NCI-H69 (cell line): ENCODE data around the gene EEFSEC.
A peak's percentile ranks its signal among the peaks of the same experiment; 100 is the strongest.

Experiments
- DNase-seq: peaks from one replicate; lab custom pipeline; 2025; lab: John Stamatoyannopoulos, UW

The EEFSEC gene

DNA sequence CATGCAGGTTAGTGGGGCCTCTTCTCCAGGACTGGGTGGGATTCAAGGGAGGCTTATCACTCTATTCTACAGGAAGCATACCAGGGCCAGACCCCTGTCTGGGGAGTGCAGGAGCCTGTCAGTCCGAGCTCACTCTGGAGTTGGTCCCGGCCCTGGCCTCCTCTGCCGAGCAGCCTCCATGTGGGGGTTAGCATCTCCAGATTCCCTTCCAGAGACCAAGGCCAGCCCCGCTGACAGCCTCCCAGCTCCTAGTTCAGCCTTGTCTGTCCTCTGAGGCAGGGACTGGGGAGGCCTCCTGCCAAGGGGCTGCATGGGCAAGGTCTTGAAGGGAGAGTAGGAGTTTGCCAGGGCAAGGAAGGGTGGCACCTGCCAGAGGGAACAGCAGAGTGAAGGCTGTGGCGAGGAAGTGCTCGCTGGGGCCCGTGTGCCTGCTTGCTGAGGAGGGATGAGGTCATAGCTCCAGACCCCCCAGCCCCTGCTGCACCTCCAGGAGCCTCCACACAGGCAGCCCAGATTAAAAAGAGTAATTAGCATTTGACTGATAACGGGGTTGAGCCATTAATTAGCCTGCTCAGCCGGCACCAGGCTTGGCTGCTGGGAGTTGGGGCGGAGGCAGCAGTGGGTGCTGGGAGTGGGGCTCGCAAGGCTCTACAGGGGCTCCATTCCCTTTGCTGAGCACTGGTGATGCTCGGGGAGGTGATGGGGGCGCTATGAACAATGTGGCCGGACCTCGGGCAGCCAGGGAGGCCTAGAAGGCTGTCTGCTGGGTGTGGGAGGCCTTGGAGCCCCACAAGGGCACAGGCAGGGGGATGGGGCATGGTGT is 259.1 kb downstream of the EEFSEC start:
- no peak for DNase-seq

DNA sequence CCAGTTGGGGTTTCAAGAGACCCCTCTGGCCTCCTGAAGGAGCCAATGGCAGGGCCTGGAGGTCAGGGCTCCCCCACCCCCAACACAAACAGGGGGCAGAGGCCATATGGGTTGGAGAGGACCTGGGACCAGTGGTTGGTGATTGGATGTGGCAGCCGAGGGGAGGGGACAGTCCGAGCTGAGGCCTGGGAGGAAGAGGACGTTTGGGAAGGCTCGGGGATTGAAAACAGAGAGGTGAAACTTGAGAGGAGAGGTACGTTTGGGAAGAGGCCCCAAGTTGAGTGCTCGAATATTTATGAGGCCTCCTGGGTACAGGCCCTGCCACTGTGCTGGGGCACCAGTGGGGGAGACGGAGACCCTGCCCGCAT is 259.7 kb downstream of the EEFSEC start:
- DNase-seq: no peak

DNA sequence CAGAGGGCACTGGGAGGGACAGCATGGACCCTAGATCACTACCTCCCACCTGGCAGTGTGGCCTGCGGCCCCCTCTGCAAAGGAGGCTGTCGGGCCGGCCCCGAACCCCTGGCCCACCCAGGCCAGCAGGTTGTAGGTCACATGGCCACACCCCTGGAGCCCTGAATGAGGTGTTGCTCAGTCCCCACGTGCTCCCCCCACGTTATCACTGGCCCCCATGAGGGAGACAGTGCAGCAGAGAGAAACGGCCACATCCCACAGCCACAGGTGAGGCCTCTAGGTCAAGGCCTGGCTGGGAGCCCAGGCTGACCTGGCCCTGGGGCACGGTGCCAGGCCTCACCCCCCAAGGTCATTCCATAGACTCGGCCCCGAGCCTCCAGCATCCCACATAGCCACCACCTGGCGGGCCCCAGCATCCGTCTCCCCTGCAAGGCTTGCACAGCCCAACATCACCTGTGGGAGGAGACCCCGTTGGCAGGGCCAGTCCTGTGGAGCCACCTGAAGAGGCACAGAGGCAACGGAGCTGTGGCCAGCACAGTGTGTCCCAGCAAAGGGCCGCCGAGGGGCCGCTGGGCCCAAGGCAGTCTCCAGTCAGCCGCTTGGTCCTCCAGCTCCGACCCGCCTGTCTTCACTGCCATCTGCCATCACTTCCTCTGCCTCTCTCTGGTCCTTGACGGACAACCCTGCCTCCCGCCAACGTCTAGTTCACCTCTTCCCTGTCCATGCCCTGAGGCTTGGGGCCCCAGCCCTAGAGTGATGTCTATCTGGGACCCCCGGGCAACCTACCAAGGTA is 260.3 kb downstream of the EEFSEC start:
- no peak for DNase-seq

DNA sequence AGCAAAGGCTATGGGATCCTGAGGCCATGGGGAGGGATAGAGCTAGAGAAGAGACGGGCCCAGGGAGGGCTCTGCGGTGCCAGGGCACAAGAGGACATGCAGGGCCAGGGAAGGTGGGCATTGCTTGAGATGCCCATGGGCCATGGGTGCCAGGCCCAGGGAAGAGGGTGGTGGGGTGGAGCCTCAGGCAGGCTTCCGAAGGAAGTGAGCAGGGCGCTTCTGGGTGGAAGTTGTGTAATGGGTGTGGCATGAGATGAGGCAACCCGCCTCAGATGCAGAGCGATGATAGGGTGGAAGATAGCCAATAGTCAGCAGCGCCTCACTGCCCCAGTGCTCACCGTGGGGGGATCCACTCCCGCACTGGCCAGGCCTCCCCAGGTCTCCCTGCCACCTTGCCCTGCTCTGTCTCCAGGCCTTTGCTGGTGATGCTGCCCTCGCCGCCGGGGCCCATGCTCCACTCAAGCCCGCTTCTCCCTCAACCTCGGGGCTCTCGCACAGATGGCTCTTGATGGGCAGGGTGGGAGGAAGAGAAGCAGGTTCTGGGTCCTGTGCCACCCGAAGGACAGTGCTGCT is 262.0 kb downstream of the EEFSEC start:
- no peak for DNase-seq

DNA sequence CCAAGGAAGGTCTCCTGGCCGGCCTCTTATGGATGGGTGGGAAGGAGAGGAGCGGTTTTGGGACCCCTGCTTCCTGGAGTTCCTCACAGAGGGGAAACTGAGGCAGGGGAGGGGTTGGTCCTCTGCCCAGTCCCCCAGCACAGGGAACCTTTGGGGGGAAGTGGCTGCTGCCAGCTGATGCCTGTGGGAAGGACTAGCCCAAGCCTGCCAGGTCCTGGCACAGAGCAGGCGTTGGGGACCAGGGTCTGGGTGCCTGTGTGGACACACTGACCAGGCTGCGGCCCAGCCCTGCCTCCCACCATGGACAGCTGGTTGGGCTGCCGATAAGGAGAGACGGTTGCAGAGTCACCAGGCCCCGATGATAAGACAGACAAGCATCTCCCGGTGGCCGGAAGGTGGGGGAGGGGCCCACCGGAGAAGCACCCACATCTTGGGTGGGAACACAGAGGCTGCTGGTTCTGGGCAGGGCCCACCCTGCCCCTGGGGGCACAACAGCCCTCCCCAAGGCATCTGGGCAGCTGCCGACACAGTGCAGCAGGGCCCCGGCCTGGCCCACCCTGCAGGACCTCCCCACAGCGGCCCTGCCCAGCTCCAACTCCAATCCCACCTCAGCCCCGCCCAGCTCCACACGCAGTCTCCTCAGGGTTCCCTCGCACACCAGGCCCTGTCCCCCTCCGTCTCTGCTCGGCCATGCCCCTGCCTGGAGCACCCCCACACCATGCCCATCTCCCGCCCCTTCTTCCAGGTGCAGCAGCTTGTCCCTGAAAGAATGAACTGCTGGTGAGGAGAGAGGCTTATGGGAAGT is 262.7 kb downstream of the EEFSEC start:
- DNase-seq: no peak

DNA sequence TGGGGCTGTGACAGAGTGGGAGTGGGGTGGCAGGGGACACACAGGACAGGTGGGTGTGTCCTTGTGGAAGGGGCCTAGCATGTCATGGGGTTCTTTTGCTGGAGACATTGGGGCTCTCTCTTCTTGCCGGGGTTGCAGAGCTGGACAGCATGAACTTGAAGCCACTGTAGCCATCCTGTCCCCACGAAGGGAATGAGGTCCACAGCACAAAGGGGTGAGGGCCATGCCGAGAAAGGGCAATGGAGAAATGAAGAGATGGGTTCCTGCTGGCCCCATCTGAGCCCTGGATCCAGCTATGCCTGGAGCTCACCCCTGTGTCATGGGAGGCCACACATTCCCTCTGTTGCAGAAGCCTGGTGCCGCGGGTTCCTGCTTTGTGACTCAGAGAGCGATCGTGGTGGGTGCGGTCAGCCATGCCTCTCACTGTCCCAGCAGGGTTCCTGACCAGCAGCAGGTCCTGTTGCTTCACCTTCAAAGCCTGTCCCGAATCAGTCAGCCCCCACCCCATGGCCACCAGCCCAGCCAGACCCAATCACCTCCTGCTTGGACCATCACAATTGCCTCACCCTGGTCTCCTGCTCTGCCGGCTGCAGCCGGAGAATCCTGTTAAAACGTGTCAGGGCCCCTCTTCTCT is 263.4 kb downstream of the EEFSEC start:
- DNase-seq: no peak

DNA sequence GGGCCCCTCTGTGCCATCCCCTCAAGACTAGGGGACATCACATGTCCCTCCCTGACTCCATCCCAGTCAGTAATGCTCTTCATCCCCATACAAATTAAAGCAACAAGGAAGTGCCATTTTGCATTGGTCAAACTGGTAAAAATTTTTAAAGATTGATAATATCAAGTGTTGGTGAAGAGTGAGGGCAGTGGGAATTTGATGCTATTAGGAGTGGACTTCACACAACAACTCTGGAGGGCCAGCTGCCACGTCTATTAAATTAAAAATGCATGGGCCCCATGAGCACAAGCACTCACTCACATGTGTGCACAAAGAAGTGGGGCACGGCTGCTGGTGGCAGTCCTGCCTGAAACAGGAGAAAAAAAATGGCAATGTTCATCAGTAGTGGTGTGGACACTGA is 265.6 kb downstream of the EEFSEC start:
- no peak for DNase-seq

DNA sequence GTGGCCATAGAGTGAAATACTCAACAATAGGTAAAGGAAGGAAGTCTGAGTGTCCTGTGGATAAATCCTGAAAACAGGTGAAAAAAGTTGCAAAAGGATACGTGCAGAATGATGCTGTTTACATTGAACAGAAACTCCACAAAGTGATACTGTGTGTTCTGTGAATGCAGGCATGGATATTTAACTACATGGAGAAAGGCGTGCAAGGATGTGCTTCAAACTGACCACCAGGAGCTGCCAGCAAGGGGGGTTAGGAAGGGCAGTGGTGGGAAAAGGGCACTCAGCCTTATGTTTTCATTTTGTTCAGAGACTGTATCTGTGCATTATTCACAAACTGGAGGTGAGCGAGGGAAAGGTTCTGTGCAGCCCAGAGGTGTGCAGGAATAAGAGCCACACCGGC is 266.0 kb downstream of the EEFSEC start:
- no peak for DNase-seq

DNA sequence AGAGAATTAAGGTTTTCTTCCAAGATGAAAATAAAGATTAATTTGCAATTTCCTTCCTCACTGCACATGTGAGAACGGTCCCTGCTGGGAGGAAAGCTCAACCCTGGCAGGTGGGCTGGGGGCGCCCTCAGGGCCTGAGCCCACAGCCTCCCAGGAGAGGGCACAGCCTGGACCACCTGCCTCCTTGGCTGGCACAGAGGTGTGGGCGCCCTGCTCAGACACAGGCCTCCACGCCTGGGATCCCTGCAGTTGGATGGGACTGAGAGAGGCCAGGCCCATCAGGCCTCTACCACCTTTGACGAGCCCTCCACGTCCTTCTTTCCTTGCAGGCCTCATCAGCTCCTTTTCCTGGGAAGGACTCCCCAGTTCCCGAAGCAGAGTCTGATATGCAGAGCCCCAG is 267.0 kb downstream of the EEFSEC start:
- DNase-seq: peak; percentile 12

DNA sequence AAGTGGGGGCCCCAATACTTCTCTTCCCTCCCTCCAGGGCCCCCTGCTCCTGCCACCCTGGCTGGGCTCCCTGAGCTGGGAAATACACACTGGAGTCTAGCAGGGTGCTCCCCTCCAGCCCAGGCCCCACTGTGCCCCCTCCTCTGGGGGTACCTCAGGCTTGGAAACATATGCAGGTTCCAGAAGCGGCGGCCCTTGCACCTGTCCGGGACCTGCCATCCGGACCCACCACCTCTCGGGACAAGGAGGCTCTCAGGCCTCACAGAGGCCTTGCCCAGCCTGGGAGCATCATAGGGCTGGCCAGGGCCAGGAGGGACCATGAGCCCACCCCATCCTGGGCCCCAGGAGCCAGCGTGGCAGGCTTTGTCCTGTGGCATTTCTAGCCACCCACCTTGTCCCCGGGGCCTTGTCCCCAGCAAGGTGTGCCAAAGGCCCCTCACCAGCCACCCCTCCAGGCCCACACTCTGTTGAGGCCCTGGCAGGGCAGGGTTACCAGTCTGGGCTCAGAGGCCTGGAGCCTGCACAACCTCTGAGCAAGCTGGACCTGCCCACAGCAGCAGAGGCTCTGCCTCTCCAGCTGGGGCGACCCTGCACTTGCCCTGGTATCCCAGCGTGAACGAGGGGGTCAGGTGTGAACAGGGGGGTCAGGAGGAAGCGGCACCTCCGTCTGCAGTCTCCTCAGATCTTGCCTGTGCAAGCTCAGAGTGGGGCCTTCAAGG is 267.6 kb downstream of the EEFSEC start:
- no peak for DNase-seq

DNA sequence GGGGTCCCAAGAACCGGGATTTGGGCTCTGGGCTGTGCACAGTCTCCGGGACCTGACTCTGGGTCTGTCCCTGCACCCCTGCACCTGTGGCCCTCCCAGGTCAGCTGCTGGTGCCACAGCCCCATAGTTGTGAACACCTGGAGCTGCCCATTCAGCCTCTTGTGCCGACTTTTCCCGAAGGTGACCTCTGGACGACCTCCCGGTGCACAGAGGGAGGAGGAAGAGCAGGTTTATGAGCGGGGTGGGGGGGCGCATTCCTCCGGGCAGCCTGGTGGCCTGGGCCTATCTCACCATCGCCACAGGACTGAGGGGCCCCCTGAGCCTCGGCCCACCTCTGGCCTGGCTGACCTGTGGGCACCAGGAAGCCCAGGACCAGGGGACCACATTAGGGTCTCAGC is 268.2 kb downstream of the EEFSEC start:
- DNase-seq: no peak

DNA sequence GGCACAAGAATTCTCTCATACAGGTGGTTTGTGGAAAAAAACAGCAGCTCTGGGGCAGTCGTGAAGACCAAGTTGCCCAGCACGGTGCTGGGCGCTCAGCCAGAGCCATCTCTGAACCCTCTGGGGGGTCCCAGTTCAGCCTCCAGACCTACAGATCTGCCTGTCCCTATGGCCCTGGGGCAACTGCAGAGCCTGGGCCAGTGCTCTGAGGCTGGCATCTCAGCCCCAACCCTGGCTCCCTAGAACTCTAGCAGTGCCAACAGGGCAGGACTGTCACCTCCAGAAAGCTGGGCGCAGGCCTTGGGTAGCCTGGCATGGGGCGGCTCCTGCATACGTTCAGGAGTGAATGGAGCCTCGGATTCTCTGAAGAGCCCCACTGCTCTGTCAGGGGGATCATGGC is 268.7 kb downstream of the EEFSEC start:
- peak; percentile 34 for DNase-seq

DNA sequence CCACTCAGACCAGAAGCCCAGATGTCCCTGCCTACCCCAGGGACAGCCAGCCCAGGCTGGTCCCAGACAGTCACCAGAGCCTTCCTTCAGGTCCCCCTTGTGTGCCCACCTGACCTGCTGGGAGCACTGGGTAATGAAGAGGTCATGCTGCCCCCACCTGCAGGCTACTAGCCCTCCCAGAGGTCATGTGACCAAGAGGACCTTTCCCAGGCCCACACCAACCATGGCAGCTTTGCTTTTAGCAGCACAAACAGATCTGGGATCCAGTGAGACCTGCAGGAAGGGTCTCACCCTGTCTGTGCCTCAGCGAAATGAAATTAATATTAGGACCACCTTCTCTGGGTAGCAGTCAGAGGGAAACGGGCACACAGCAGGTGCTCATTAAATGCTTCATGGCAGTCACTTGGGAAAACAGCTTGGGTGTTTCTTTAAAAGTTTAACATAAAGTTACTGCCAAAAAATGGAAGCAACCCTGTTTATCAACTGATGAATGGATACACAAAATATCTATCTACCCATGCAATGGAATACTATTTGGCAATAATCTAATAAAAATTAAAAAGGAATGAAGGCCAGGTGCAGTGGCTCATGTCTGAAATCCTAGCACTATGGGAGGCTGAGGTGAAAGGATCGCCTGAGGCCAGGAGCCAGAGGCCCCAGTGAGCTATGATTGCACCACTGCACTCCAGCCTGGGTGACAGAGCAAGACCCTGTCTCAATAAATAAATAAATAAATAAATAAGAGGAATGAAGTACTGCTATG is 269.7 kb downstream of the EEFSEC start:
- DNase-seq: no peak

DNA sequence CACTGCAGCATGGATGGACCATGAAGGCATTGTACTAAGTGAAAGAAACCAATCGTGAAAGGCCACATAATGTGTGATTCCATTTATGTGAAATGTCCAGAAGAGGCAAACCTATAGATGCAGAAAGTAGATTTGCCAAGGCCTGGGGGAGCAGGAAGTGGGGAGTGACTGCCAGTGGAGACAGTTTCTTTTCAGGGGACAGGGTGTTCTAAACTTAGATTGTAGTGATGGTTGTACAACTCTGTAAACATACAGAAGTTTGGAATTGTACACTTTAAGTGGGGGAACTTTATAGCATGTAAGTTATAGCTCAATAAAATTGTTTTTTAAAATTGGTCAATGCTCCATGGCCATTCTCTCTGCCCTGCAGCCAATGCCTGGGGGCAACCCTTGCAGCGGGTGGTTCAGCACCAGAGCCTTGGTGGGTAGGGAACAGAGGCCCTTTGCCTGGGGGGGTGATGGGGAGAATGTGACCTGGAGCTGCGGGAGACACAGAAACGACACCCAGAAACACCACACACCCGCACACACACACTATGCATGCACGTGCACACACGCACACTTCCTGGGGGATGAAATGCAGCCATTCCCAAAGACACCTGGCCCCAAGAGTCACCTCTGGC is 270.4 kb downstream of the EEFSEC start:
- no peak for DNase-seq

DNA sequence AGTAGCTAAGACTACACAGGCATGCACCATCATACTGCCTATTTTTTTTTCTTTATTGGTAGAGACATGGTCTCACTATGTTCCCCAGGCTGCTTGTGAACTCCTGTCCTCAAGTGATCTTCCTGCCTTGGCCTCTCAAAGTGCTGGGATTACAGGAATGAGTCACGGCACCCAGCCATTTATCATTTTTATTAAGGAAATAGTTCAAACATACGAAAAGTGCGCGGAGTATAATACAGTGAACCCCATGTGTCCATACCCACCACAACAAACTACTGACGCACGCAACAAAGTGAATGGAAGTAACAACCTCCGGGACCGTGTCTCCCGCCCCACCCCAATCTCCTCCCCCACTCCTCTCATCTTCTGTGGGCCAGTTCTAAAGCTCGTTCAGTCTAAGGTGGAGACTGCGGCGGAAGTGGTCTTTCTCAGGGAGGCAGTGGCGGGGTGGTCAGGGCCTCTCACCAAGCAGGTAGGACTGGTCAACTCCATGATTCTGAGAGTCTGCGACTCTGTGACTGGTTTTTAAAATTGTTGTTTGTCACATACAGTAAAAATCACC is 271.3 kb downstream of the EEFSEC start:
- DNase-seq: no peak

DNA sequence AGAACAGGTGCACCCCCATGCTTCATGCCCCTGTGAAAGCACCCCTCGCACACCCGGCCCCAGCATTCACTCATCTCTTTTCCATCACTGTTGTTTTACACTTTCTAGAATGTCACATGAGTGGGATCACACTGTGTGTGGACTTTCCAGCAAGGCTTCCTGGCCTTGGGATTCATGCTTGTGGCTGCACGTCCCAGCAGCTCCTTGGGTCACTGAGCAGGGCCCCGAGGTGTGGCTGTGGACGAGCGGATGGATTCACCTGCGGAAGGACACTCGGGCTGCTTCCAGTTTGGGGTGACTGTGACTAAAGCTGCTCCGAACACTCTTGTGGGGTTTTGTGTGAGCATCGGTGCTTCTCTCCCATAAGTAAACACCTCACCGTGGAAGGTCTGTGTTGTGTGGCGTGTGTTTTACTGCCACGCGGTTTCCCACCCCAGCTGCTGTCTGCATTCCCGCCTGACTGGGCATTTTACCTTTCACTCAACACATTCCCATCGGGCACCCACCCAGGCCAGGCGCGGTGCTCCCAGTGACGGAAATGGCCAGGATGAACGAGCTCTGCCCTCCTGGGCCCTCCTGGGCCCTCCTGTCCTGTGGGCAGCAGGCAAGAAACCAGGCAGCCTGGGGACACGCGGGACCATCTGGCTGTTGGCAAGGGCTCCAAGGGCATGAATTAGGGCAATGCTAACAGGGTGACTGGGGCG is 272.0 kb downstream of the EEFSEC start:
- no peak for DNase-seq

DNA sequence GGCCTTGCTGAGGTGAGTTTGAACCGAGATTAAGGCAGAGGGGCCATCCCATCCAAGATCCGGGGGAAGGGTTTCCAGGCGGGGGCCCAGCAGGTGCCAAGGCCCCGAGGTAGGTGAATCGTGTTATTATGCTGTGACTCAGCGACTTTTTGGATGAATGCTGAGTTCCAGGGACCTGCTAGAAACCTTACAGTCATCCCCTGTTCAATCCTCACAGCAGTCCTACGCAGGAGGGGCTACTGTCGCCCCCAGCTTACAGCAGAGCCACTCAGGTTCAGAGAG is 272.5 kb downstream of the EEFSEC start:
- DNase-seq: no peak

DNA sequence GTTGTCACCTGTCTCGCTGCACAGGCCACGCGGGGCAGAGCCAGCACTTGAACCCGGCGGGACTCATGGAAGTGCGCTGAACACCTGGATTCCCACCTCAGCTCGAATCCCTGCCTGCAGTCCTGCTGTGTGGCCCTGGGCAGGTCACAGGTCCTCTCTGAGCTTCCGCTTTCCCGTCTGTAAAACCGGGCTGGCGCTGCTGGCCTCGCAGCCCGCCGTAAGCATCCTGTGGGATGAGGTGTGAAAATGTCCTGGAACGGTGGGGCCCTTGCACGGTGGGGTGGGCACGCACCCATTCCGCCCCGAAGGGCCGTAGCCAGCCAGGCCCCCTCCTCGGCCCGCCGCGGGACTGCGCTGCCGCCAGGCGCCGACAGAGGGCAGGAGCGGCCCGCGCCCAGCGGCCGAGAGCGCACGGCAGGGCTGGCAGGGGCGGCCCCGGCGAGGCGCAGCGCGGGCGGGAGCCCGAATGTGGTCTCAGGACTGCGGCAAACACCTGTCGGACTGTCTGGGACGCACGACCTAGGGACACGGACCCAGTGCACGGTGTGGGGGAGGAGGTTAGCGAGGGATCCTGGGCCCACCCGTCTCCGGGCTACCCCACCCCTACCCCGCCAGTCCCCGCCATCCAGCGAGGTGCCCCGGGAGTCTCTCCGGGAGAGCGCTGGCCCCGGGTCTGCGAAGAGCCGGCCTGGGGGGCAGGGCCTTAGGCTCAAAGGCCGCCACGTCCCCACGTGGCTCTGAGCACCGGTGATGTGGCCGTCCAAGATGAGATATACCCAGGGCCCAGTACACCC is 273.0 kb downstream of the EEFSEC start:
- DNase-seq: peak; percentile 51
